ENCODE results near the gene TSN.

Gene TSN

DNA sequence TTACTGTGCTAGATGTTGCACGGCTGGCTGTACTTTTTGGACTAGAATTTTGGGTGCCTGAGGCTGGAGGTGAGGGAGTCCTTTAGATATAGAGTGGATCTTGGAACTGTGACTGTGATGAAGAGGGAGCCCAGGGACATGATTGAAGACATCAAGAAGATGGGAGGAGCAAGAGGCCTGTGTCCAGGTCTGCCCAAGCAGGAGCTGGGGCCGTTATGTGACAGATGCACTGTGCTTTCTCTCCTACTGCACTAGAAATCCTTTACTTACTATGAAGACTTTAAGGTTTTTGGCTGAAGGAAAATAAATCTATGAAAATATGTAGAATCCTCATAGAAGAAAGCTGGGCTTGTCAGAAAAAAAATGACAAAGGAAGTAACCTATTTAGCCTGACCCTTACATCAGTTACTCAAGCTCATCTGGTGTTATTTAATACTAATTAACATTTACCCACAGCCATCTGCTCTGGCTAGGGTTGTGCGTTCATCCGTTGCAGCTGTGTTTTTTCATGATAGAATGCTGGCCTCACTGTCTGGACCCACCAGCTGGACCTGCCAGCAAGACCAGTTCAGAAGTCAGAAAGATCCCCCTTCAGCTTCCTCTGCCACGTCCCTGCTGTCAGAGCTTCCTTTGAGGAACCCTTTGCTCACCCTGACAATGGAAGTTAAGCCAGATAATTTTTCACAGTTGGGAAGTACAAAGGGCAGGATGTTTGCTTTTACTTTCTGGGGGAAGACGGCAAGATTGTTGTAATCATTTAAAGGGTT is 16.7 kb downstream of the TSN start:
- ATAC-seq (ENCODE audit: low read depth): no peak
- peaks cover 3% of the 10 kb centered on the region for H3K27me3 Mint-ChIP-seq
- no peak overlapping the region for H3K27ac Mint-ChIP-seq
- peaks cover 2% of the 10 kb centered on the region for H3K4me1 Mint-ChIP-seq
- H3K9me3 Mint-ChIP-seq: no peaks in the 10 kb centered on the region
- peaks cover 11% of the 10 kb centered on the region for H3K36me3 Mint-ChIP-seq
- H3K4me3 Mint-ChIP-seq: no peak overlapping the region
- DNase-seq (ENCODE audit: low spot score in 2 of 2): no peak

GRCh38 chr2:121774235-121774634 is 18.8 kb downstream of the TSN start:
- Mint-ChIP-seq H3K4me1 (peaks cover 2% of the 10 kb centered on the region), H3K27ac (no peak overlapping the region), H3K27me3 (peaks cover 3% of the 10 kb centered on the region), H3K9me3 (no peaks in the 10 kb centered on the region), H3K36me3 (peaks cover 2% of the 10 kb centered on the region), H3K4me3 (no peak overlapping the region)
- ATAC-seq (ENCODE audit: low read depth) (no peak), DNase-seq (ENCODE audit: low spot score in 2 of 2) (no peak)

GRCh38 chr2:121776361-121776760 is 20.9 kb downstream of the TSN start:
- Mint-ChIP-seq H3K4me3 (no peak overlapping the region), H3K36me3 (peaks cover 2% of the 10 kb centered on the region), H3K27ac (no peak overlapping the region), H3K4me1 (peaks cover 2% of the 10 kb centered on the region), H3K27me3 (peaks cover 3% of the 10 kb centered on the region), H3K9me3 (no peaks in the 10 kb centered on the region)
- no peak for DNase-seq (ENCODE audit: low spot score in 2 of 2)
- ATAC-seq (ENCODE audit: low read depth): no peak

DNA sequence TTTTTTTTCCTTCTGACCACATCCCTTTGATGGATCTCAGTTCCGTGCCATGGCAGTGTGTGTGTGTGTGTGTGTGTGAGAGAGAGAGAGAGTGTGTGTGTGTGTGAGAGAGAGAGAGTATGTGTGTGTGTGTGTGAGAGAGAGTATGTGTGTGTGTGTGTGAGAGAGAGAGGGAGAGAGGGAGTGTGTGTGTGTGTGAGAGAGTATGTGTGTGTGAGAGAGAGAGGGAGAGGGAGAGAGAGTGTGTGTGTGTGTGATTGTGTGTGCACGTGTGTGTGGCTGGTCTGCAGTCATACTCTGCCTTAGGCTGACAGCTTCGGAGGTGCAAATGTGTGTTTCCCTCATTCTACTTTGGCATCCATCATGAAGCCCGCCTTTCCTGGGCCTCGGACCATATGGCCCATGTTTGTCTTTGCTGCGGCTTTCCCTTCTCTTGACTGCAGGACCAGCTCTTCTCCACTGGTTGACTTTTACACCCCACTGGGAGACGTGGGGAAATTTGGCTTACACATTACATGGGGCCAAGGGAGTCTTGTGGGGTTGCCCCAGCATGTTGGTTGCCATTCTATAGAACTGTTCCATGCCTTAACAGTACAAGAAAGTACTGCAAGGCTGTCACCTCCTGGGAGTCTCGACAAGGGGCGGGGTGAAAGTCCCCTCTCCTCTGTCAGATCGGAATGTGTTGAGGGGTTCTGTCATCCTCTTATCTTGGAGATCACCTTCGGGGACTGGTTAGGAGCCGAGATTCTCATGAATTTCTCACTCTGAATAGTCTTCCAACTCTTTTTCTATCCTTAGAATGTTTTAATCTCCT is 21.6 kb downstream of the TSN start:
- Mint-ChIP-seq H3K4me3 (no peak overlapping the region), H3K27ac (no peak overlapping the region)
- no peak for DNase-seq (ENCODE audit: low spot score in 2 of 2)

GRCh38 chr2:121777699-121778058 is 22.2 kb downstream of the TSN start:
- DNase-seq (ENCODE audit: low spot score in 2 of 2) (no peak), ATAC-seq (ENCODE audit: low read depth) (no peak)
- peaks cover 4% of the 10 kb centered on the region for H3K27me3 Mint-ChIP-seq
- no peak overlapping the region for H3K27ac Mint-ChIP-seq
- no peak overlapping the region for H3K4me3 Mint-ChIP-seq
- H3K9me3 Mint-ChIP-seq: no peaks in the 10 kb centered on the region
- peaks cover 2% of the 10 kb centered on the region for H3K36me3 Mint-ChIP-seq
- H3K4me1 Mint-ChIP-seq: peaks cover 2% of the 10 kb centered on the region

More for the DNA sequence above, 21.6 kb downstream of the TSN start:
- Mint-ChIP-seq H3K27me3 (peaks cover 3% of the 10 kb centered on the region), H3K4me1 (peaks cover 2% of the 10 kb centered on the region), H3K36me3 (peaks cover 2% of the 10 kb centered on the region), H3K9me3 (no peaks in the 10 kb centered on the region)
- no peak for ATAC-seq (ENCODE audit: low read depth)

- peaks cover 2% of the 10 kb centered on the region for H3K36me3 Mint-ChIP-seq
- H3K4me1 Mint-ChIP-seq: peaks cover 2% of the 10 kb centered on the region
- no peak overlapping the region for H3K4me3 Mint-ChIP-seq
- no peak overlapping the region for H3K27ac Mint-ChIP-seq
- peaks cover 4% of the 10 kb centered on the region for H3K27me3 Mint-ChIP-seq
- DNase-seq (ENCODE audit: low spot score in 2 of 2) (no peak), ATAC-seq (ENCODE audit: low read depth) (no peak)
- H3K9me3 Mint-ChIP-seq: no peaks in the 10 kb centered on the region
Measured at GRCh38 chr2:121778741-121779487, 23.5 kb downstream of the TSN start.

DNA sequence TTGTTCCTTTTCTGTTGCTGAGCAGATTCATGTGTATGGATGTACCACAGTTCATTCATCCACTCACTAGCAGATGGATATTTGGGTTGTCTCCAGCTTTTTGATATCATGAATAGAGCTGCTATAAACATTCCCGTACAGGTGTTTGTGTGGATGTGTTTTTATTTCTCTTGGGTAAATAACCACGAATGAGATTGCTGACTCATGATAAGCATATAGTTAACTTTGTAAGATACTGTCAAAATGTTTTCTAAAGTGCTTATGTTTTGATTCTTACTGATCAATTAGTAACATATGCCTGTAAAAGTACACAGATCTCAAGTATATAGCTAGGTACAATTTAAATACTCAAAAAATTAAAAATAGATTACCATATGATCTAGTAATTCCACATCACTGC is 27.7 kb downstream of the TSN start:
- Mint-ChIP-seq H3K27me3 (peaks cover 4% of the 10 kb centered on the region), H3K9me3 (no peaks in the 10 kb centered on the region), H3K4me3 (no peak overlapping the region), H3K4me1 (no peaks in the 10 kb centered on the region), H3K27ac (no peak overlapping the region), H3K36me3 (no peaks in the 10 kb centered on the region)
- ATAC-seq (ENCODE audit: low read depth): no peak
- no peak for DNase-seq (ENCODE audit: low spot score in 2 of 2)

GRCh38 chr2:121788685-121789084 is 33.2 kb downstream of the TSN start:
- no peak overlapping the region for H3K27ac Mint-ChIP-seq
- no peak for ATAC-seq (ENCODE audit: low read depth)
- H3K9me3 Mint-ChIP-seq: peaks cover 1% of the 10 kb centered on the region

GRCh38 chr2:121790276-121790956 is 35.0 kb downstream of the TSN start:
- DNase-seq (ENCODE audit: low spot score in 2 of 2) (no peak), ATAC-seq (ENCODE audit: low read depth) (no peak)
- Mint-ChIP-seq H3K27ac (no peak overlapping the region), H3K4me1 (no peaks in the 10 kb centered on the region), H3K36me3 (peaks cover 2% of the 10 kb centered on the region), H3K27me3 (peaks cover 19% of the 10 kb centered on the region), H3K4me3 (no peak overlapping the region), H3K9me3 (peaks cover 1% of the 10 kb centered on the region)

More at GRCh38 chr2:121788685-121789084, 33.2 kb downstream of the TSN start:
- Mint-ChIP-seq H3K36me3 (peaks cover 2% of the 10 kb centered on the region), H3K4me3 (no peak overlapping the region), H3K4me1 (no peaks in the 10 kb centered on the region), H3K27me3 (peaks cover 19% of the 10 kb centered on the region)
- DNase-seq (ENCODE audit: low spot score in 2 of 2): no peak

DNA sequence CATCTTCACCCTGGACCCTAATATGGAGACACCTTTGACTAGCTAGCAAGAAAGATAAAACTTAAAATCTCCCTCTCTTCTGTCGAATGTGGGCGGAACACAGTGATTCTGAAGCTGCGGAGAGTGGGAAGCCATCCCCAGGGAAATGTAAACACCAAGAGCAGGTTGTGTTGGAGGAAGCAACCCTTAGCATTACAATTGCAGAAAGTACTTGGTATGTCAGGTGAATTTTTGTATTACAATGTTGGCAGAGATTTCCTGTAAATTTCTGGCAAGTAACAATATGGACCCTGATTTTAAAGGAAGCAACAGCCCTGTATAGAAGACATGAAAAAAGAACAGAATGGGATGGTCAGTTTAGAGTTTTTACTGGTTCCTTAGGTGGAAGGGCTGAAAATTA is 35.8 kb downstream of the TSN start:
- H3K27me3 Mint-ChIP-seq: peaks cover 18% of the 10 kb centered on the region
- no peak overlapping the region for H3K4me3 Mint-ChIP-seq
- no peak overlapping the region for H3K27ac Mint-ChIP-seq
- H3K9me3 Mint-ChIP-seq: peaks cover 1% of the 10 kb centered on the region
- DNase-seq (ENCODE audit: low spot score in 2 of 2) (no peak), ATAC-seq (ENCODE audit: low read depth) (no peak)
- peaks cover 2% of the 10 kb centered on the region for H3K36me3 Mint-ChIP-seq
- H3K4me1 Mint-ChIP-seq: no peaks in the 10 kb centered on the region

DNA sequence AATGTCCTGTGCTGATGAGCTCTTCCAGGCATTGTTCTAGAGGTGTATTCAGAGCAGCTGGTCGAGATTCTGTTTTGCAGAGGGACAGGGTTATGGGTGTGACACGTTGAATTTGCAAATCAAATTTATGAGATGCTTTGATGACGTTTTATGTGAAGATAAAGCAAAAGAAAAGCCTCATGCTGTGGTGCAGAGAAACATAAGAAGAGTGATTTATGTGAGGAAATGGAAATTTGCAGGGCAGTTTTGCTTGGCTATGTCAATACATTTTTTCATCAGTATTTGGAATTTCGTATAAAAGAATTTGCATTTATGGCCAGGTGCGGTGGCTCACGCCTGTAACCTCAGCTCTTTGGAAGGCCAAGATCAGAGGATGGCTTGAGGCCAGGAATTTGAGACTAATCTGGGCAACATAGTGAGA is 36.4 kb downstream of the TSN start:
- Mint-ChIP-seq H3K4me1 (no peaks in the 10 kb centered on the region), H3K27me3 (peaks cover 19% of the 10 kb centered on the region), H3K27ac (no peak overlapping the region), H3K4me3 (no peak overlapping the region), H3K36me3 (peaks cover 2% of the 10 kb centered on the region), H3K9me3 (peaks cover 1% of the 10 kb centered on the region)
- ATAC-seq (ENCODE audit: low read depth): no peak
- DNase-seq (ENCODE audit: low spot score in 2 of 2): no peak

DNA sequence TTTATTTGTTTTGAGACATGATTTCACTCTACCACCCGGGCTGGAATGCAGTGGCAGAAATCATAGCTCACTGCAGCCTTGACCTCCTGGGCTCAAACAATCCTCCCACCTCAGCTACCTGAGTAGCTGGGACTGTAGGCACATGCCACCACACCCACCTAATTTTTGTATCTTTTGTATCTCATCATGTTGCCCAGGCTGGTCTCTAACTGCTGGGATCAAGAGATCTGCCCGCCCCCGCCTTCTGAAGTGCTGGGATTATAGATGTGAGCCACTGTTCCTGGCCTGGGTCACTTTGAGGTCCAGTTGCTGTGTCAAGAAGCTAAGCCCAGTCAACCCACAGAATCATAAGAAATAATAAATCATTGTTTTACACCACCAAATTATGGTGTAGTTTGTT is 38.4 kb downstream of the TSN start:
- no peak overlapping the region for H3K4me3 Mint-ChIP-seq
- no peak for DNase-seq (ENCODE audit: low spot score in 2 of 2)
- no peak for ATAC-seq (ENCODE audit: low read depth)
- no peak overlapping the region for H3K27ac Mint-ChIP-seq
- peaks cover 2% of the 10 kb centered on the region for H3K36me3 Mint-ChIP-seq
- H3K4me1 Mint-ChIP-seq: no peaks in the 10 kb centered on the region
- H3K9me3 Mint-ChIP-seq: peaks cover 1% of the 10 kb centered on the region
- H3K27me3 Mint-ChIP-seq: peaks cover 23% of the 10 kb centered on the region

- Mint-ChIP-seq H3K36me3 (peaks cover 2% of the 10 kb centered on the region), H3K27me3 (peaks cover 23% of the 10 kb centered on the region), H3K27ac (no peak overlapping the region), H3K9me3 (peaks cover 1% of the 10 kb centered on the region), H3K4me1 (no peaks in the 10 kb centered on the region), H3K4me3 (no peak overlapping the region)
- no peak for ATAC-seq (ENCODE audit: low read depth)
- no peak for DNase-seq (ENCODE audit: low spot score in 2 of 2)
Measured at GRCh38 chr2:121794233-121794632, 38.8 kb downstream of the TSN start.
